Keratinocyte (primary cell): ENCODE results near the gene PRR33. TPM values are rescaled to one million over a fixed set of nuclear protein-coding genes. Genes with fewer than 3 reads are reported as not detected.

Experiments
- DNase-seq: peaks from one replicate; pipeline ENCODE4 v3.0.0-alpha.2; 2011; ENCODE audit warnings: low read depth, missing footprints, low spot score
- FAIRE-seq: peaks from 2 replicates; lab custom pipeline; 2011; peaks lifted over from hg19 to GRCh38; lab: Jason Lieb, UNC
- H2AFZ ChIP-seq: 2 replicates; pipeline ENCODE4 v1.6.0; 2012; ENCODE audit warnings: low read length, control low read depth, inconsistent platforms; ENCODE audit not compliant: control insufficient read depth
- H3K27ac ChIP-seq: 2 replicates; pipeline ENCODE4 v1.5.1; 2011; ENCODE audit warnings: low read length; ENCODE audit not compliant: control insufficient read depth, insufficient read depth
- H3K27me3 ChIP-seq: 3 replicates; pipeline ENCODE4 v1.6.0; 2011; ENCODE audit warnings: low read length; ENCODE audit not compliant: control insufficient read depth, insufficient read depth; ENCODE audit errors: extremely low read depth
- H3K36me3 ChIP-seq, 2 experiments: 2 replicates in 1 of 2; 3 replicates in 1 of 2; pipeline ENCODE4 v1.5.1; 2011; ENCODE audit warnings: low read length in 2 of 2, mild to moderate bottlenecking in 1 of 2; ENCODE audit not compliant: control insufficient read depth in 2 of 2, insufficient read depth in 2 of 2; ENCODE audit errors: extremely low read depth in 1 of 2
- H3K4me1 ChIP-seq: 3 replicates; pipeline ENCODE4 v1.5.1; 2011; ENCODE audit warnings: low read length; ENCODE audit not compliant: control insufficient read depth, insufficient read depth; ENCODE audit errors: extremely low read depth
- H3K4me2 ChIP-seq: 3 replicates; pipeline ENCODE4 v1.6.0; 2011; ENCODE audit warnings: low read depth, low read length; ENCODE audit not compliant: control insufficient read depth, insufficient read depth; ENCODE audit errors: extremely low read depth
- H3K4me3 ChIP-seq, 3 experiments: fragments of 200-600 bp in 1 of 3; sonication (generic) in 1 of 3; 2 replicates in 2 of 3; 3 replicates in 1 of 3; pipeline ENCODE4 v1.5.1; 2011 to 2016; ENCODE audit warnings: low read length in 3 of 3, mild to moderate bottlenecking in 3 of 3, control low read depth in 2 of 3, inconsistent platforms in 1 of 3, low read depth in 1 of 3, mixed read lengths in 1 of 3, mixed run types in 1 of 3, moderate library complexity in 1 of 3; ENCODE audit not compliant: control insufficient read depth in 2 of 3, insufficient read depth in 2 of 3; ENCODE audit errors: extremely low read depth in 1 of 3
- H3K79me2 ChIP-seq: 2 replicates; pipeline ENCODE4 v1.6.0; 2012; ENCODE audit warnings: low read length; ENCODE audit not compliant: control insufficient read depth, insufficient read depth
- H3K9ac ChIP-seq: 3 replicates; pipeline ENCODE4 v1.6.0; 2011; ENCODE audit warnings: low read length; ENCODE audit not compliant: control insufficient read depth, insufficient read depth; ENCODE audit errors: extremely low read depth
- H3K9me1 ChIP-seq: 3 replicates; pipeline ENCODE4 v1.6.0; 2011; ENCODE audit warnings: low read length; ENCODE audit not compliant: control insufficient read depth, insufficient read depth; ENCODE audit errors: extremely low read depth
- H3K9me3 ChIP-seq: 2 replicates; pipeline ENCODE4 v1.5.1; 2012; ENCODE audit warnings: low read depth, low read length; ENCODE audit not compliant: control insufficient read depth
- H4K20me1 ChIP-seq: 3 replicates; pipeline ENCODE4 v1.6.0; 2011; ENCODE audit warnings: low read length; ENCODE audit not compliant: control insufficient read depth, insufficient read depth; ENCODE audit errors: extremely low read depth
- EZH2 ChIP-seq: IDR thresholded peaks from one replicate; pipeline ENCODE4 v1.6.1; 2012; ENCODE audit warnings: inconsistent platforms, mild to moderate bottlenecking, low read length, moderate library complexity
- dilution Hi-C: fragments of 300-500 bp; cut with MboI; formaldehyde crosslinking; loops from one replicate; pipeline ENCODE4 v1.7.0; 2020; ENCODE audit warnings: low sequenced_read_pairs; ENCODE audit not compliant: extremely low pct_ligation_motif_present
- polyA plus RNA-seq, 5 experiments: library from polyadenylated mRNA; depleted of rRNA in 3 of 5; stranded (reverse) in 3 of 5; stranded (forward) in 1 of 5; unstranded in 1 of 5; fragments of >200 nt; gene quantifications; 1 replicate in 1 of 5; 2 replicates in 3 of 5; 3 replicates in 1 of 5; pipeline versions ENCODE4 v1.2.1 to v1.2.3, GENCODE V29; 2011 to 2012; ENCODE audit warnings: missing spikeins in 2 of 5, low read depth in 1 of 5, low replicate concordance in 1 of 5
- TF ChIP-seq, protein P1 (sequence below), 3 experiments: IDR thresholded peaks in 1 of 3; conservative IDR thresholded peaks in 1 of 3; optimal IDR thresholded peaks in 1 of 3; 2 replicates in 2 of 3; 3 replicates in 1 of 3; pipeline versions ENCODE3 to v1.5.1; 2011; ENCODE audit warnings: low read length in 3 of 3, mild to moderate bottlenecking in 3 of 3, moderate library complexity in 2 of 3, control low read depth in 1 of 3, inconsistent platforms in 1 of 3; ENCODE audit not compliant: insufficient read depth in 2 of 3; ENCODE audit errors: extremely low read depth in 1 of 3

PRR33 gene
- polyA plus RNA-seq, 1 donor (not counting 4 experiments of a cell fraction or from before 2014, with no cell fraction given), result not detected

DNA sequence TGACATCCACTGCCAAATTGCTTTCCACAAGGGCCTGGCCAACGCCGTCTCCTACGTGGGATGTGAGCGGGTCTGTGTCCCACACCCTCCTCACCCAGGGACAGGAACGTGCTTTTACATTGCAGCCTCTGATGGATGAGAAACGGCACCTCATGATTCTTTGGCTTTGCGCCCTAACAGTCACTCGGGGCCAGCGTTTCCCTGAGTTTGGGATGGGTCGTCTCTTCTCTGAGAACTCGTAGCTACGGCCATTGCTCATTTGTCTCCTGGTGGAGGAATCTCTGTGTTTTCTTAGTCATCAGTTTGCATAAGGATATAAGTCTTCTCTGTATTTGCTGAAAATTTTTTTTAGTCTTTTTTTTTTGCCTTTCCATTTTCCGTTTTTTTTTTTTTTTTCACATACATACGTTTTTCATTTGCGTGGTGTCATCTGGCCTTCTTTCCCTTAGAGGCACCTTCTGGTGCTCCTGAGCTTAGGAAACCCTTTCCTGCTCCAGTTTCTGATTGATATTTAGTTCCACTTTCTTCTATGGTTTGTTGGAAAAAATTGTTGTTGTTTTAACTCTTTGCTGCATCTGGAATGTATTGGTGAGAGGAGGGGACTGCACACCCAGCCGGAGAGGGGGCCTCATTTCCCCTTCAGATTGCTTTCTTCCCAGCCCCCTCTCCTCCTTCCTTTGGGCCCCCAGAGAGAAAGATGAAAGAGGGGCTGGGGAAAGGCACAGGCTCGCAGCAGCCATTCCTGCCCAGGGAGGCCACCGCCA is 39.8 kb upstream of the PRR33 start:
- Histone ChIP-seq H3K4me2 (no peak overlapping the region), H3K9me3 (no peaks in the 10 kb centered on the region), H3K79me2 (no peaks in the 10 kb centered on the region), H4K20me1 (no peaks in the 10 kb centered on the region), H2AFZ (no peak overlapping the region), H3K4me1 (no peaks in the 10 kb centered on the region), H3K4me3 (no peak overlapping the region), H3K27ac (no peak overlapping the region), H3K36me3 (no peaks in the 10 kb centered on the region), H3K9ac (no peak overlapping the region), H3K27me3 (peaks cover 4% of the 10 kb centered on the region), H3K9me1 (no peaks in the 10 kb centered on the region)
- dilution Hi-C loops, result no loop called here
- no peak for FAIRE-seq
- no peak for DNase-seq
- TF ChIP-seq, protein P1, sequence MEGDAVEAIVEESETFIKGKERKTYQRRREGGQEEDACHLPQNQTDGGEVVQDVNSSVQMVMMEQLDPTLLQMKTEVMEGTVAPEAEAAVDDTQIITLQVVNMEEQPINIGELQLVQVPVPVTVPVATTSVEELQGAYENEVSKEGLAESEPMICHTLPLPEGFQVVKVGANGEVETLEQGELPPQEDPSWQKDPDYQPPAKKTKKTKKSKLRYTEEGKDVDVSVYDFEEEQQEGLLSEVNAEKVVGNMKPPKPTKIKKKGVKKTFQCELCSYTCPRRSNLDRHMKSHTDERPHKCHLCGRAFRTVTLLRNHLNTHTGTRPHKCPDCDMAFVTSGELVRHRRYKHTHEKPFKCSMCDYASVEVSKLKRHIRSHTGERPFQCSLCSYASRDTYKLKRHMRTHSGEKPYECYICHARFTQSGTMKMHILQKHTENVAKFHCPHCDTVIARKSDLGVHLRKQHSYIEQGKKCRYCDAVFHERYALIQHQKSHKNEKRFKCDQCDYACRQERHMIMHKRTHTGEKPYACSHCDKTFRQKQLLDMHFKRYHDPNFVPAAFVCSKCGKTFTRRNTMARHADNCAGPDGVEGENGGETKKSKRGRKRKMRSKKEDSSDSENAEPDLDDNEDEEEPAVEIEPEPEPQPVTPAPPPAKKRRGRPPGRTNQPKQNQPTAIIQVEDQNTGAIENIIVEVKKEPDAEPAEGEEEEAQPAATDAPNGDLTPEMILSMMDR (optimal IDR thresholded peaks at IDR 0.05 in 1 of 3, IDR thresholded peaks at IDR 0.05 in 1 of 3, conservative IDR thresholded peaks at IDR 0.05 in 1 of 3; ENCODE audit: extremely low read depth in 1 of 3, insufficient read depth in 2 of 3, low read length in 3 of 3), result no peak
- no peak for TF ChIP-seq EZH2

GRCh38 chr11:1930462-1930830 is 38.8 kb upstream of the PRR33 start:
- dilution Hi-C loops, result no loop called here
- FAIRE-seq, result no peak

More at GRCh38 chr11:1930462-1930830, 38.8 kb upstream of the PRR33 start:
- H3K27me3 ChIP-seq, result peaks cover 4% of the 10 kb centered on the region
- no peaks in the 10 kb centered on the region for H3K9me1 ChIP-seq
- H3K36me3 ChIP-seq, result no peaks in the 10 kb centered on the region
- no peak overlapping the region for H2AFZ ChIP-seq
- H3K27ac ChIP-seq, result no peak overlapping the region
- no peak overlapping the region for H3K9ac ChIP-seq
- no peaks in the 10 kb centered on the region for H3K4me1 ChIP-seq
- H4K20me1 ChIP-seq, result no peaks in the 10 kb centered on the region
- no peak for DNase-seq
- no peaks in the 10 kb centered on the region for H3K9me3 ChIP-seq
- H3K79me2 ChIP-seq, result no peaks in the 10 kb centered on the region
- H3K4me3 ChIP-seq, result no peak overlapping the region
- no peak overlapping the region for H3K4me2 ChIP-seq
- TF ChIP-seq EZH2, result no peak
- TF ChIP-seq, protein P1 (optimal IDR thresholded peaks at IDR 0.05 in 1 of 3, IDR thresholded peaks at IDR 0.05 in 1 of 3, conservative IDR thresholded peaks at IDR 0.05 in 1 of 3; ENCODE audit: extremely low read depth in 1 of 3, insufficient read depth in 2 of 3, low read length in 3 of 3), result no peak
